Posterior cingulate gyrus (tissue), 11 donors: Measurements from ENCODE around the gene HSD11B1L.

Source experiments
- DNase-seq, 10 donors: peaks; one replicate each; pipeline versions ENCODE4 v3.0.0 to v3.0.0-alpha.2; 2020 to 2021; ENCODE audit warnings: mixed read lengths in 3 of 10
- intact Hi-C: fragments of 100-400 bp; cut with DNase I; formaldehyde crosslinking; loops from one replicate; pipeline ENCODE4 v1.15.1; 2023

HSD11B1L gene

GRCh38 chr19:5680437-5681368 is at the start of gene HSD11B1L, which contains the start of gene MICOS13:
HSD11B1L (plus strand) TSS chr19:5681027; CDS start chr19:5684833, 3,806 bp downstream.
MICOS13 (minus strand) TSS chr19:5680516; CDS start chr19:5680486, 30 bp downstream.
- intact Hi-C loops: loop anchor here (1.0 to 2.0 kb wide), 3 partner anchors 40 to 110 kb away; partner anchors contain the start of genes CATSPERD, DUS3L, LONP1 and SAFB
- DNase-seq: peak; percentile 98 to 100 (median 99)

GRCh38 chr19:5631567-5632240 is 49.1 kb upstream of the HSD11B1L start:
- intact Hi-C loops: no loop called here
- no peak for DNase-seq

- intact Hi-C loops: no loop called here
Measured at GRCh38 chr19:5632241-5632612, 48.6 kb upstream of the HSD11B1L start.

GRCh38 chr19:5632657-5633056 is 48.2 kb upstream of the HSD11B1L start:
- no peak for DNase-seq
- intact Hi-C loops: no loop called here

More at GRCh38 chr19:5632241-5632612, 48.6 kb upstream of the HSD11B1L start:
- DNase-seq: no peak

GRCh38 chr19:5635427-5635826 is 45.4 kb upstream of the HSD11B1L start:
- intact Hi-C loops: no loop called here
- no peak for DNase-seq

GRCh38 chr19:5637971-5638370 is 42.9 kb upstream of the HSD11B1L start:
- intact Hi-C loops: no loop called here
- DNase-seq: no peak

GRCh38 chr19:5641171-5641570 is 39.7 kb upstream of the HSD11B1L start:
- DNase-seq: no peak
- intact Hi-C loops: no loop called here

GRCh38 chr19:5642204-5642603 is 38.6 kb upstream of the HSD11B1L start:
- DNase-seq: no peak
- intact Hi-C loops: no loop called here

GRCh38 chr19:5643060-5643459 is 37.8 kb upstream of the HSD11B1L start:
- intact Hi-C loops: no loop called here
- no peak for DNase-seq

- intact Hi-C loops: no loop called here
Measured at GRCh38 chr19:5644037-5644436, 36.8 kb upstream of the HSD11B1L start.

GRCh38 chr19:5645409-5645808 is 35.4 kb upstream of the HSD11B1L start:
- no peak for DNase-seq
- intact Hi-C loops: no loop called here

More at GRCh38 chr19:5644037-5644436, 36.8 kb upstream of the HSD11B1L start:
- DNase-seq: no peak

GRCh38 chr19:5646703-5647102 is 34.1 kb upstream of the HSD11B1L start:
- no peak for DNase-seq
- intact Hi-C loops: no loop called here

GRCh38 chr19:5648464-5648863 is 32.4 kb upstream of the HSD11B1L start:
- intact Hi-C loops: no loop called here
- no peak for DNase-seq

GRCh38 chr19:5651361-5651760 is 29.5 kb upstream of the HSD11B1L start:
- intact Hi-C loops: no loop called here

GRCh38 chr19:5652261-5652660 is 28.6 kb upstream of the HSD11B1L start:
- intact Hi-C loops: no loop called here
- no peak for DNase-seq

More at GRCh38 chr19:5651361-5651760, 29.5 kb upstream of the HSD11B1L start:
- no peak for DNase-seq

GRCh38 chr19:5654931-5655330 is 25.9 kb upstream of the HSD11B1L start:
- intact Hi-C loops: no loop called here
- no peak for DNase-seq

GRCh38 chr19:5655412-5655811 is 25.4 kb upstream of the HSD11B1L start:
- peak in 1 of 10 donors; percentile 65 for DNase-seq
- intact Hi-C loops: no loop called here

GRCh38 chr19:5661483-5661882 is 19.3 kb upstream of the HSD11B1L start:
- DNase-seq: no peak
- intact Hi-C loops: no loop called here

- intact Hi-C loops: no loop called here
- no peak for DNase-seq
Measured at GRCh38 chr19:5663904-5664303, 16.9 kb upstream of the HSD11B1L start.

GRCh38 chr19:5664515-5664914 is 16.3 kb upstream of the HSD11B1L start:
- intact Hi-C loops: no loop called here
- no peak for DNase-seq

GRCh38 chr19:5665781-5666513 is 14.9 kb upstream of the HSD11B1L start:
- no peak for DNase-seq
- intact Hi-C loops: no loop called here
